NK-92 (cell line): ENCODE measurements around the gene SLC8A1.

Source experiments
- DNase-seq: peaks from one replicate; lab custom pipeline; 2025; ENCODE audit not compliant: unreplicated experiment; lab: John Stamatoyannopoulos, UW

Gene SLC8A1

DNA sequence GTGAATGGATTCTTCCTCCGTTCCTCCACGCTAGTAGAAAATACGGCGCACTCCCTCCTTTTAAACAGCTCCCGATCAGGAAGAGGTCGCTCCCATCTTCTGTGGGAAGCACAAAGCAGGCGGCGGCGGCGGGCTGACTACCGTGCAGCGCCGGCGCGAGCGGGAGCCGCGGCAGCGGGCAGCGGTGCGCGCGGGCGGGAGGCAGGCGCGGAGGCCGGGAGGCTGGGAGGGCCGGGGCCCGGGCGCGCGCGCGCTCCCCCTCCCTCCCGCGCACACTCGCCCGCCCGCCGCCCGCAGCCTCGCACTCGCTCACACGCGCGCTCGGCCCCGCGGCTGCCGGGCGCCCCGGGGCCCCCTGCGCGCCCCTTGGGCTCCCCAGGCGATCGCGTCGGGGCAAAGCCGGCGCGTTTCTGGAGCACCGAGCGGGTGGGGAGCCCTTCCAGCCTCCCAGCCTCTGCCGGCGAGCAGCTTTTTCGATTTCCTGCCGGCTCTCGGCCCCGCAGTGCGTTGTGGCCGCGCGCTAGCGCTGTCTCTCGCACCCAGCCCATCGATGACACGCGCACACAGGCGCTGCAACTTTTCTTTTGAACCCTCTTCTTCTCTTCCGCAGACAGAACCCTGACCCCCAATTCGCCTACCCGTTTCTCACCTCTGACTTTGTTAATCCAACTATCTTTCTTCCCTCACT lies at the start of gene SLC8A1:
SLC8A1 (minus strand) TSS at position 173 of the 688 bp plus-strand sequence.
- no peak for DNase-seq

GRCh38 chr2:40499437-40499836 lies 47.5 kb upstream of the SLC8A1 start:
- no peak for DNase-seq

- DNase-seq, result no peak
Observed at GRCh38 chr2:40497251-40497859, 45.5 kb upstream of the SLC8A1 start.

GRCh38 chr2:40489678-40489960 lies 37.7 kb upstream of the SLC8A1 start:
- no peak for DNase-seq

GRCh38 chr2:40488927-40489677 lies 37.2 kb upstream of the SLC8A1 start:
- no peak for DNase-seq

DNA sequence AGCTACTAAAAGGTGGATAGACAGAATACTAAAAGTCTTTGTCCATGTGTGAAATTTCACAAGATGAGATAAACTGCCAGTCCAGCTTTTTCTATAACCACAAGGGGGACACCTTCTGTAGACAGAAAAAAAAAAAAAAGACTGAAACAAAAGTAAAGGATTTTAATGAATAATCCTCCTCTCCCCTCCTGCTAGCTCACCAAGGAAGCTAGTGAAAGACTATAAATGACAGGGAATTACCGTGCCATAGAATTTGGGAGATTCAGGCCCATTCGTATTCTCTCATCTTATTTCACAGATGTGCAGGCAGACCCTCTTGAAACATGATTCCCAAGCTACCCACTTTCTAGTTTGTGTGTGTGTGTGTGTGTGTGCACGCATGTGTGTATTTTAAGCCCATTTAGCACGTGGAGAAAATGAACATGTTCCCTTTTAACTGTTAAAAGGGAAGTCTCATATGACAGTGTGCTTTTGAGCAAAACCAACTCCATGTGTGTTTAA lies 36.3 kb upstream of the SLC8A1 start:
- DNase-seq, result no peak

- no peak for DNase-seq
Observed at GRCh38 chr2:40487602-40488001, 35.7 kb upstream of the SLC8A1 start.

DNA sequence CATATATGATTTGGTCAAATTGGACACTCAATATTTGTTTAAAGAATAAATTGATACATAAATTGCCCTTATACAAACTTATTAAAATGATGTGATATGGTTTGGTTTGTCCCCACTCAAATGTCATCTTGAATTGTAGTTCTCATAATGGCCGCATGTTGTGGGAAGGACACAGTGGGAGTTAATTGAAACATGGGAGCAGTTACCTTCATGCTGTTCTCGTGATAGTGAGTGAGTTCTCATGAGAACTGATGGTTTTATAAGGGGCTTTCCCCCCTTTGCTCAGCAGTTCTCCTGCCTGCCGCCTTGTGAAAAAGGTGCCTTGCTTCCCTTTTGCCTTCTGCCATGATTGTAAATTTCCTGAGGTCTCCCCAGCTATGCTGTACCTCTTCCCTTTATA lies 34.0 kb upstream of the SLC8A1 start:
- DNase-seq, result no peak

- DNase-seq, result no peak
Observed at GRCh38 chr2:40485318-40485717, 33.4 kb upstream of the SLC8A1 start.

GRCh38 chr2:40483549-40484243 lies 31.8 kb upstream of the SLC8A1 start:
- no peak for DNase-seq

DNA sequence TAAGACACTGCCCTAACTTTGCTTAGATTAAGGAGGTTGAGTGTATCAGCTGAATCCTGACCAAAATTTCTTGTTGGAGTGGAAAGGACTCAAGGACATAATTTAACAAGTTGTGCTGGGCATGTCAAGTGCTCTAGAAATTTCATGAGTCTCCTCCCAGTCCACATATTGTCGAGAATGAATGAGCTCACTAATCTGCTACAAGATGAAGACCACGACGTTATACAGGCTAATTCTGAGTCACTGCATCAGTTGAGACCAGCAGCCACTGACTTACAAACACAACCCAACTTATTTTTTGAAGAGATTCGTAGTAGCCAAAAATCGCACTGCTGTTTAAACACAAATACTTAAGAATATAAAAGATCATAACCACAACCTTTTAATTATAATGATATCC lies 28.7 kb upstream of the SLC8A1 start:
- DNase-seq, result no peak

DNA sequence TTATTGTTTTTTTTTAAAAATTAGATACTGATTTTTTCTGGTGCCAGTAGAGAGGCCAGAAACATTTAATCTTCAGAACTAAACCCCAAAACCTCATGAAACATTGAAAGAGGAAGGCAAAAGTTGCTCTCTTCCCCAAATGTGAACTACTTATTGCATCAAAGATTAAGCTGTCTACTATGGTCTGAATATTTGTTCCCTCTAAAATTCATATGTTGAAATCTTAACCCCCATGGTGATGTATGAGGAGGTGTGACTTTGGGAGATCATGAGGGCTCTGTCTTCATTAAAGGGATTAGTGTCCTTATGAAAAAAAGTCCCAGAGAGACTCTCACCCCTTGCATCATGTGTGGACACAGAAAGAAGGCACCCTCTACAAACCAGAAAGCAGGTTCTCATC lies 28.2 kb upstream of the SLC8A1 start:
- no peak for DNase-seq

DNA sequence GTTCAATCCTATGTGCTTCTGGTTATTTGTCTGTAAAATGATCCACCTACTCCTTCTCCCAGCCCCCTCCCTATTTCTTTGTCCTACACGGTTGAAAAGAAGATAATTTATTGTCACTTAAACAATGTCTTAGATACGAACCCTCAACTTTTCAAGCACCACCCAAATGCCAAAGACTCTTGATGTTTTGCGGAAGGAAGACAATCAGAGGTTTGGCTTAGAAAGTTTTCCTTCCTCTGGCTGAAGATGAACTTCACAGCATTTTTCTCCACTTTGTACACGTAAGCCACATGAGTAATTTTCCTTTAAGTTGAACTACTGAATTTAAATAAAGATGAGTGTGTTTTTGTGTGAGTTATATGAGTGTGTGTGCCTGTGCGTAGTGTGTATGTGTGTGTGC lies 25.5 kb upstream of the SLC8A1 start:
- no peak for DNase-seq

- no peak for DNase-seq
Observed at GRCh38 chr2:40476436-40476835, 24.5 kb upstream of the SLC8A1 start.

DNA sequence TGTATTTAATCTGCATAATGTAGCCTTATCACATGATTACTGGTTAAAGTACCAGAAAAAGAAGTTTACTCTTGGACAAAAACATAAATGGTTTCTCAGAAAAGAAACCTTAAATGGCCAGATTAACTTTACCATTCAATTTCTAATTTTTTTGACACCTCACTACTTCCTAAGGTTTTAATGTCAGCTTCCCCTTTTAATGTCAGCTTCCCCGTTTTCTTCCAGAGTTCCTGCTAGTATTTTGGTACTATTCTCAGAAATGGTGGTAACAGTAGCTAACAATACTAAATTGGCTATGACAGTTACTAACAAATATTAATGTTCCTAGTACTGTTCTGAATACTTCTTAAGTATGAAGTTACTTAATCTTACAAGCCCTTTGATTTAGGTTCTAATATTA lies 22.4 kb upstream of the SLC8A1 start:
- no peak for DNase-seq

- DNase-seq, result no peak
Observed at GRCh38 chr2:40471866-40472265, 20.0 kb upstream of the SLC8A1 start.

DNA sequence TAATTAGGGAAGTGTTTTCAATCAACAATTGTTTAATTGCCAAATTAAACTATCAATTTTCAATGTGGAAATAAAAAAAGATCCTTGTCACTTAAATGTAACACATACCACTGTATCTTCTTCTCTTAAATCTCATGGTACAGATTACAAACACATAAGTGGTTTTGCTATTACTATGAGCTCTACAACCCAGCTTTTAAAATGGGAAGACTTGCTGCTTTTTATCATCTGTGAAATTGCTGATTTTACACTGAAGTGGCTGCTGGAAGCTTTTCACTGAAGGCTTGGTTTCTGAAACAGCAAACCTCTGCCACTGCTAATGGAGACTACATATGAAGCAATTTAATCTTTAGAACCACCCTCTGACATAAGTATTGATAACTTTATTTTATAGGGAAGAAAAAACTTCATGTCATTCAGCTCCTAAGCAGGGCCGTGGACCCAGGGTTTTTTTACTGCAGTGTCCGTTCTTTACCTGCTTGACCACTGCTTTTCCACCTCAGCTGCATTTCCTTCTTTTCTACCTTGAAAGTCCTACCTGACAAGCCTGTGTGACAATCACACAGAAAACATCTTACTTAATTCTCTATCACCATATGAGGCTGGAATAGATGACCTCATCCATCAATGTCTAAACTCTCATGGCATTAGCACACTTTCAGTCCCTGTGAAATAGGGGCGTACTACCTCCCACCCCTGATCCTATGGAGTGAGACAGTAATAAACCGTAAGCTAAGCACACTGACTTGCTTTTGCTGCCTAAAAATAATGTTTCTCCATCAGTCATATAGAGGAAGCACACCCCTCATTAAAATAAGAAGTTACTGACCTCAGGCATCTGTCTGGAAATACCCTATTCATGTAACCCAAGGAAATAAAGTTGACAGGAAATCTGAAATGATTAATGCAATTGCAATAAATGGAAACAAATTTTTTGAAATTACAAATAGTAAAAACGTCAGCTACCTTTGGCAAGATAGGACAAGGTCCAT lies 19.2 kb upstream of the SLC8A1 start:
- no peak for DNase-seq

GRCh38 chr2:40466935-40467572 lies 15.2 kb upstream of the SLC8A1 start:
- DNase-seq, result no peak

DNA sequence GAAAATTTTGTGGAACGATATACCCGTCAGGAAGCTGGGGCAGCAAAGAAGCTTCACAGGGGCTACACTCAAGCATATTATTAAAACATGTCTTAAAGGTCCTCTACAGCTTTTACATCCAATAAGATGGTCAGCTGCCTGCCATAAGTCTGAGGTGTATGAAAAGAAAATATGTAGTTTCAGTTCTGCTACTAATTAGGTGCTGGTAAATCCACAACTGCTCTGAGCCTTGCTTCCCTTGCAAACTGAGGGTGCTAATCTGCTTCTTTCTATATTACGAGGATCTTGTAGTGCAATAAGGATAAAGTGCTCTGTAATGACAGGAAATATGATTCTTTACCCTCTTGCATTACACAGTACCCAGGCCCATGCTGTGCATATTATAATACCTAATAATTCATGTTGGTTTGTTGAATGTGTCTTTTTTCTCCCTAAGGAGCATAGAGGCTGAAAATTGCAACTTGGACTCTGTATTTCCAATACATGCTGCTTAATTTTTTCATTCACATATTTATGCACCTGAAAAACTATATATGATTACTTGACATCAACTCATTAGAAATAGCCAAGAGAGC lies 14.5 kb upstream of the SLC8A1 start:
- DNase-seq, result no peak

GRCh38 chr2:40463112-40463511 lies 11.2 kb upstream of the SLC8A1 start:
- DNase-seq, result no peak
